ENCODE measurements around the gene HMSD.

Gene HMSD

DNA sequence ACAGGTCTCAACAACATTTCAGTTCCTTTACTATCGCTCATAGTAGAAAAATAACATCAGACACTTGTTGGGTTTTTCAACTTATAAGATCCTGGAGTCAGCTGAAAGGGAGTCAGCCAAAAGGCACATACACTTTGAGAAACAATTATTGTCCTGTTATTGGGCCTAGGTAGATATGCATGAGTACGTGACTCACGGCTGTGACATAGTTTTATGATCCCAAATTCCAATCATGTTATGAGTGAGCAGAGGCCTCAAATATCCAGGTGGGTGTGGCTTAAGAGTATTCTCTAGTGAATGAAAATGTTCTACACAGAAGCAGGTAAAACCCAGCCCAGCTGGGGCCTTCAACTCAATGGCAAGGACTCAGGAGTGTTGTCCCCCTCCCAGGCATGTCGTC lies 47.9 kb downstream of the HMSD start:
- DNase-seq: no peak

DNA sequence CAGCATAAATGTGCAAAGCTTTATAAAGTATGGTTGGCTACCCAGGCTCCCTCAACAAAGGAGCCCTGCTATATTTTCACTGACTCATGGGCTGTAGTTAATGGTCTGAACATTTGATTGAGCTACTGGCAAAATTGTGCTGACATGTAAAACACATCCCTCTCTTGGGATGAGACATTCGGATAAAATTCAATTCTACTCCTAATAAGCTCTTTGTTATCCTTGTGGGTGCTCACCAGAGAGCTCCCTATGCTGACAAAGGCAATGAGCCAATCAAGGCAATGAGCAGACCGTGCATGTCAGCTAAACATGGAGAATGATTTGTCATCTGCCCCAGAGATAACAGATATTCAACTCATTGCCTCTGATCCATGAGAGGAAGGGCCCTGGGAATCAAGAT lies 48.5 kb downstream of the HMSD start:
- DNase-seq: no peak

DNA sequence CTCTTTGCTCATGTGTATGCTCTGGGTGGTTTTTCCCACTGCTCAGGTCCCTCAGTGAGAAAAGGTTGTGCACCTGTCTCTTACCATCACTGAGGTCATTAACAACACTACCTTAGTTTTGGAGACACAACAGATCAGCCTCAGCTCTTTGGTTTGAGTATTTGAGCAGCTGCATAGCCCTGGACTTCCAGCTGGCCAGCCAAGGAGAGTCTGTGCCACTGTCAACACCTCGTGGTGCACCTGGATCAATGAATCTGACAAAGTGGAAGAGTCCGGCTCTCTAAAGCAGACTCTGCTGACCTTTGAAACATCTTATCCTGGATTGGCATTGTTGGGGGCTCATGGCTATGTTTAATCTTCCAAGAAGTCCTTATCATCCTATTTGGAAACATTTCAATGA lies 50.8 kb downstream of the HMSD start:
- no peak for DNase-seq

- DNase-seq: no peak
Measured at GRCh38 chr18:64002581-64002980, 53.5 kb downstream of the HMSD start.

DNA sequence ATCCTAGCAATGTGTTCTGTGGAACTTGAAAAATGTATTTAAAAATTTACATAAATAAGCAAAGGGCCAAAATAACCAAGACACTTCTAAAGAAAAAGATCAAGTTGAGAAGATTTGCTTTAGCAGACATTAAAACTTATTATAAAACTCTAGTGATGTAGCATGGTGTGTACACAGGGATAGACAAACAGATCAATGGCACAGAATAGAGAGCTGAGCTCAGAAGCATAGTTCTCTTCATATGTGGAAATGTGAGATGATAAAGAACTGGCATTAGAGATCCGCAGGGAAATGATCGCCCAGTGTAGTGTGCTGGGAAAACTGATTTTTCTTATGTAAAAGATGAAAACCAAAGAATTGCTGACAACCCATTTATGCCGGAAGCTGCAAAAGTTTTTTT lies 60.2 kb downstream of the HMSD start:
- DNase-seq: no peak

Data from DMS79 treated with DMSO at 0.1 percent for 48 hours (cell line).